HEK293 (cell line): ENCODE results near the gene CIB1.

Experiments used
- BCL11A ChIP-seq: fragments of 450-650 bp; formaldehyde crosslinking; IDR thresholded peaks from 2 replicates; pipeline ENCODE4 v1.5.1; 2016; ENCODE audit warnings: low read depth, missing biosample characterization, missing genetic modification characterization
- BCL11B ChIP-seq: fragments of 450-650 bp; formaldehyde crosslinking; IDR thresholded peaks from 2 replicates; pipeline ENCODE4 v1.5.1; 2016; ENCODE audit warnings: low read depth, missing biosample characterization, missing genetic modification characterization
- HOXC10 ChIP-seq: sonication (generic); formaldehyde crosslinking; IDR thresholded peaks from 2 replicates; pipeline ENCODE4 v1.8.1; 2023; ENCODE audit warnings: mild to moderate bottlenecking, missing genetic modification reagents
- HOXD13 ChIP-seq: sonication (generic); formaldehyde crosslinking; IDR thresholded peaks from 2 replicates; pipeline ENCODE4 v1.8.0; 2022; ENCODE audit warnings: missing genetic modification reagents, borderline replicate concordance
- KLF17 ChIP-seq: fragments of 450-650 bp; formaldehyde crosslinking; IDR thresholded peaks from 2 replicates; pipeline ENCODE4 v1.5.1; 2016; ENCODE audit warnings: missing biosample characterization, missing genetic modification characterization
- KLF9 ChIP-seq: fragments of 450-650 bp; formaldehyde crosslinking; IDR thresholded peaks from 2 replicates; pipeline ENCODE4 v1.5.1; 2016; ENCODE audit warnings: missing biosample characterization, missing genetic modification characterization, low read depth
- PATZ1 ChIP-seq: fragments of 450-650 bp; formaldehyde crosslinking; IDR thresholded peaks from 2 replicates; pipeline ENCODE4 v1.5.1; 2016; ENCODE audit warnings: missing biosample characterization, missing genetic modification characterization
- PRDM1 ChIP-seq: fragments of 450-650 bp; formaldehyde crosslinking; IDR thresholded peaks from 2 replicates; pipeline ENCODE4; 2016; ENCODE audit warnings: missing biosample characterization, missing genetic modification characterization
- SP2 ChIP-seq: fragments of 450-650 bp; formaldehyde crosslinking; IDR thresholded peaks from 2 replicates; pipeline ENCODE4 v1.5.1; 2016; ENCODE audit warnings: missing biosample characterization, missing genetic modification characterization
- SP3 ChIP-seq: fragments of 450-650 bp; formaldehyde crosslinking; IDR thresholded peaks from 2 replicates; pipeline ENCODE4 v1.5.1; 2016; ENCODE audit warnings: missing biosample characterization, missing genetic modification characterization
- ZBTB17 ChIP-seq: fragments of 450-650 bp; formaldehyde crosslinking; IDR thresholded peaks from 2 replicates; pipeline ENCODE4 v1.5.1; 2016; ENCODE audit warnings: missing biosample characterization, missing genetic modification characterization
- ZBTB21 ChIP-seq: fragments of 450-650 bp; formaldehyde crosslinking; IDR thresholded peaks from 2 replicates; pipeline ENCODE4 v1.5.1; 2017; ENCODE audit warnings: missing biosample characterization, missing genetic modification characterization
- ZBTB6 ChIP-seq: fragments of 450-650 bp; formaldehyde crosslinking; IDR thresholded peaks from 2 replicates; pipeline ENCODE4 v1.5.1; 2017; ENCODE audit warnings: missing biosample characterization, missing genetic modification characterization
- ZFHX2 ChIP-seq: fragments of 450-650 bp; formaldehyde crosslinking; conservative IDR thresholded peaks from 2 replicates; pipeline ENCODE4 v1.5.1; 2016; ENCODE audit warnings: missing biosample characterization, missing genetic modification characterization
- ZNF121 ChIP-seq: fragments of 450-650 bp; formaldehyde crosslinking; IDR thresholded peaks from 2 replicates; pipeline ENCODE4 v1.5.1; 2016; ENCODE audit warnings: missing biosample characterization, missing genetic modification characterization
- ZNF132 ChIP-seq: fragments of 450-650 bp; formaldehyde crosslinking; IDR thresholded peaks from 2 replicates; pipeline ENCODE4 v1.5.1; 2017; ENCODE audit warnings: missing biosample characterization, missing genetic modification characterization, borderline replicate concordance
- ZNF138 ChIP-seq: fragments of 450-650 bp; formaldehyde crosslinking; IDR thresholded peaks from 2 replicates; pipeline ENCODE4 v1.5.1; 2016; ENCODE audit warnings: missing biosample characterization, missing genetic modification characterization, borderline replicate concordance
- ZNF169 ChIP-seq: fragments of 450-650 bp; formaldehyde crosslinking; IDR thresholded peaks from 2 replicates; pipeline ENCODE4 v1.5.1; 2016; ENCODE audit warnings: missing biosample characterization, missing genetic modification characterization
- ZNF211 ChIP-seq: fragments of 450-650 bp; formaldehyde crosslinking; IDR thresholded peaks from 2 replicates; pipeline ENCODE4 v1.5.1; 2016; ENCODE audit warnings: low read depth, missing biosample characterization, missing genetic modification characterization
- ZNF214 ChIP-seq: fragments of 450-650 bp; formaldehyde crosslinking; IDR thresholded peaks from 2 replicates; pipeline ENCODE4 v1.5.1; 2017; ENCODE audit warnings: missing biosample characterization, mild to moderate bottlenecking, missing genetic modification characterization, borderline replicate concordance
- ZNF239 ChIP-seq: fragments of 450-650 bp; formaldehyde crosslinking; IDR thresholded peaks from 2 replicates; pipeline ENCODE4 v1.5.1; 2016; ENCODE audit warnings: missing biosample characterization, missing genetic modification characterization
- ZNF26 ChIP-seq: fragments of 450-650 bp; formaldehyde crosslinking; IDR thresholded peaks from 2 replicates; pipeline ENCODE4 v1.5.1; 2016; ENCODE audit warnings: missing biosample characterization, missing genetic modification characterization
- ZNF311 ChIP-seq: fragments of 450-650 bp; formaldehyde crosslinking; IDR thresholded peaks from 2 replicates; pipeline ENCODE4 v1.5.1; 2017; ENCODE audit warnings: missing biosample characterization, missing genetic modification characterization, borderline replicate concordance
- ZNF335 ChIP-seq: fragments of 450-650 bp; formaldehyde crosslinking; conservative IDR thresholded peaks from 2 replicates; pipeline ENCODE4 v1.5.1; 2016; ENCODE audit warnings: missing biosample characterization, missing genetic modification characterization
- ZNF473 ChIP-seq: fragments of 450-650 bp; formaldehyde crosslinking; IDR thresholded peaks from 2 replicates; pipeline ENCODE4 v1.5.1; 2017; ENCODE audit warnings: missing biosample characterization, missing genetic modification characterization
- ZNF548 ChIP-seq: fragments of 450-650 bp; formaldehyde crosslinking; IDR thresholded peaks from 2 replicates; pipeline ENCODE4 v1.5.1; 2016; ENCODE audit warnings: missing biosample characterization, missing genetic modification characterization
- ZNF645 ChIP-seq: fragments of 450-650 bp; formaldehyde crosslinking; IDR thresholded peaks from 2 replicates; pipeline ENCODE4; 2016; ENCODE audit warnings: missing biosample characterization, missing genetic modification characterization
- ZNF654 ChIP-seq: fragments of 450-650 bp; formaldehyde crosslinking; IDR thresholded peaks from 2 replicates; pipeline ENCODE4 v1.5.1; 2016; ENCODE audit warnings: low read depth, missing biosample characterization, missing genetic modification characterization
- ZNF701 ChIP-seq: fragments of 450-650 bp; formaldehyde crosslinking; IDR thresholded peaks from 2 replicates; pipeline ENCODE4 v1.5.1; 2016; ENCODE audit warnings: missing biosample characterization, missing genetic modification characterization
- ZSCAN23 ChIP-seq: fragments of 450-650 bp; formaldehyde crosslinking; IDR thresholded peaks from 2 replicates; pipeline ENCODE4 v1.5.1; 2016; ENCODE audit warnings: missing biosample characterization, missing genetic modification characterization
- ZSCAN4 ChIP-seq: fragments of 450-650 bp; formaldehyde crosslinking; IDR thresholded peaks from 2 replicates; pipeline ENCODE4 v1.5.1; 2017; ENCODE audit warnings: missing biosample characterization, missing genetic modification characterization

The CIB1 gene

GRCh38 chr15:90233387-90234095 is at the start of gene CIB1 (continued):
- TF ChIP-seq PATZ1 (tag by site-specific recombination) (peak; percentile 98), ZNF654 (tag by site-specific recombination) (no peak), ZBTB21 (tag by site-specific recombination) (peak; percentile 76; the same call in 1 of the 2 replicates), PRDM1 (tag by site-specific recombination) (no peak), ZNF214 (tag by site-specific recombination) (no peak), ZNF138 (no peak), ZSCAN4 (tag by site-specific recombination) (no peak), ZNF311 (no peak), ZNF701 (tag by site-specific recombination) (no peak), ZNF473 (tag by site-specific recombination) (no peak), HOXD13 (CRISPR knock-in tag) (no peak), HOXC10 (CRISPR knock-in tag) (no peak), BCL11A (no peak), ZNF335 (tag by site-specific recombination) (peak; percentile 93), ZSCAN23 (tag by site-specific recombination) (no peak), BCL11B (tag by site-specific recombination) (no peak), SP2 (tag by site-specific recombination) (peak; percentile 76), SP3 (tag by site-specific recombination) (peak; percentile 78), ZNF26 (tag by site-specific recombination) (no peak), ZNF645 (no peak), ZNF211 (tag by site-specific recombination) (no peak), ZNF121 (tag by site-specific recombination) (no peak), ZBTB17 (tag by site-specific recombination) (peak; percentile 72), ZBTB6 (0 out of 2 replicates have a peak, but pooled peaks have one; percentile 12), KLF17 (0 out of 2 replicates have a peak, but pooled peaks have one; percentile 64), ZNF132 (tag by site-specific recombination) (no peak), KLF9 (peak; percentile 87), ZNF239 (tag by site-specific recombination) (no peak), ZFHX2 (tag by site-specific recombination) (peak; percentile 75), ZNF548 (tag by site-specific recombination) (no peak), ZNF169 (tag by site-specific recombination) (no peak)
